ENCODE data around the gene POLR1G.

Gene POLR1G, protein sequence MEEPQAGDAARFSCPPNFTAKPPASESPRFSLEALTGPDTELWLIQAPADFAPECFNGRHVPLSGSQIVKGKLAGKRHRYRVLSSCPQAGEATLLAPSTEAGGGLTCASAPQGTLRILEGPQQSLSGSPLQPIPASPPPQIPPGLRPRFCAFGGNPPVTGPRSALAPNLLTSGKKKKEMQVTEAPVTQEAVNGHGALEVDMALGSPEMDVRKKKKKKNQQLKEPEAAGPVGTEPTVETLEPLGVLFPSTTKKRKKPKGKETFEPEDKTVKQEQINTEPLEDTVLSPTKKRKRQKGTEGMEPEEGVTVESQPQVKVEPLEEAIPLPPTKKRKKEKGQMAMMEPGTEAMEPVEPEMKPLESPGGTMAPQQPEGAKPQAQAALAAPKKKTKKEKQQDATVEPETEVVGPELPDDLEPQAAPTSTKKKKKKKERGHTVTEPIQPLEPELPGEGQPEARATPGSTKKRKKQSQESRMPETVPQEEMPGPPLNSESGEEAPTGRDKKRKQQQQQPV

DNA sequence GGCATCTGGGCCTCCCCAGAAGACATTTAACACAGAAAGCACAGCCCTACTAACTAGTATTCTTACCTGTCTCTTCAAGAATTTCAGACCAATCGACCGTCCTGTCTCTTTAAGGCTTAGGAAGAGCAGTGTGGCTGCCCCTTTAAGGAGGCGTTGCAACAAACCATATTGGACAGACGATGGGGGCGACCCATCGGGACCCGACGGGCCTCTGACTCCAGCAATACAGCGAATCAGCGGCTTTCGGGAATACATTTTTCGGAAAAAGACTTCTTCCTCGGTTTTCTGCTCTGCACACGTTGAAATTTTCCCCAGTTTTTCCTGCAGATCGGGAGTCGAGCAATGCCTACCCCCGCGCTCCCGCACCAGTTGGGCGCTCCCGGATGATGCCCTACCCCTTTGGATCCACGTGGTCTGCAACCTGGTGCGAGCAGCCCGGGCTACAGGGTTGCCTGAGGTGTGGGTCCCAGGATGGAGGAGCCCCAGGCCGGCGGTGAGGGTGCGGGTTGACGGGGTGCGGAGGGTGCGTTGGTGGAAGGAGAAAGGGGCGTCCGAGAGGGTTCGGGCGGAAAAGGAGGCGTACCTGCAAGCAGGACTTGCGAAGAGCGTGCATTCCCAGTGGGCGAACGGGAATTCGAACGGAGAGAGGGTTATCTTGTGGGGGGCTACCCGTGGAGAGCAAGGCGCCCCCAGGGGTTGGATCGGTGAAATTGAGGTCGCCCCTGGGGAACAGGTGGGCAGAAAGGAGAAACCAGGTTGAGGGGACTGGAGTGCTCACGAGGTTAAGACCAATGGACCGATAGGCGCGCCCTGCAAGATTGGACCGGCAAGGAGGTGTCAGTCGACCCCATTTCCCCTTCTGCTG, at the start of gene POLR1G:
Gene POLR1G (plus strand): TSS at position 419 of the 865 bp plus-strand sequence. CDS start 53 bp downstream, at position 472.
- Mint-ChIP-seq H3K36me3 (peaks cover 4% of the 10 kb centered on the region), H3K9me3 (no peaks in the 10 kb centered on the region), H3K27ac (peak within 1 kb of the TSS; percentile 94), H3K4me1 (peaks cover 50% of the 10 kb centered on the region), H3K4me3 (peak within 1 kb of the TSS; percentile 98), H3K27me3 (peaks cover 17% of the 10 kb centered on the region)

DNA sequence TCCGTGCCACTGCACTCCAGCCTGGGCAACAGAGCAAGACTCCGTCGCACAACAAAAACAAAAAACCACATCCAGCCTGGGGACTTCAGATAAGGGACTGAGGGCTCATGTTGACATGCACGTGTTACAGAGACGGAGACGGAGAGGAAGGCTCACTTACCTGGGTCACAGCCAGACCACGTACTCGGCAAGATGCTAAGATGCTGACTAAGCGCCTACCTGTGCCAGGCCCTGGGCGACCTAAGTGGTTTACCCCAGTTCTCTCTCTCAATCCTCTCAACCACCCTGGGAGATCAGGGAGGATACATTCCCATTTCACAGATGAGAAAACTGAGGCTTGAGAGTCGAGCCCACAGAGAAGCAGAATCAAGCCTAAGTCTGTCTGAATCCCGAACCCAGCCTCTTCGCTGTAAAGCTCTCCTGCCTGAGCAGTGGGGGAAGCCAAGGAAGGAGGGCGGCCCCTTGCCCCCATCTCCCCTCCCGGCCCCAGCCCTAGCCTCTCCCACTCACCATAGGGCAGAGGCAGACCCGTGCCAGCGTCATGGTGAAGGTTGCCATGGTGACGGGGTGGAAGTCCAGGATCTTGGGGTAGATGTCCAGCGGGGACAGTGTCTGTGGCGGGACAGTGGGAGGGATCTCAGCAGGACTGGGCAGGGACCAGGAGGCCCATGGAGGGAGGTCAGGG, 49.5 kb upstream of the POLR1G start:
- no peak overlapping the region for H3K4me3 Mint-ChIP-seq
- no peaks in the 10 kb centered on the region for H3K9me3 Mint-ChIP-seq
- H3K27ac Mint-ChIP-seq, result no peak overlapping the region
- H3K4me1 Mint-ChIP-seq, result no peaks in the 10 kb centered on the region
- peaks cover 3% of the 10 kb centered on the region for H3K36me3 Mint-ChIP-seq
- H3K27me3 Mint-ChIP-seq, result no peaks in the 10 kb centered on the region

DNA sequence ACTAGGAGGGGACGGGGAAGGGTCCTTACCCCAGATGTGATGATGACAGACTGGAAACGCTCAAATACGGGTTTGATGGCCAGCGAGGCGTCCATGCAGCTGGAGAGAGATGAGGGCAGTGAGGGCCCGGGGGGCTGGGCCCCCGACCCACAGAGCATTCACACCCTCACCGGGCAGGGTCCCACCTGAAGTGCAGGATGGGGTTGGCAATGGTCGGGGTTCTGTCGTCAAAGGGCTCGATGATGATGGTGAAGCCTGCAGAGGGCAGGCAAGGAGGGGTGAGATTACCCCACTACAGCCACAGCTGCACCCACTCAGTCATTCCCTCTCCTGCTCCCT, 49.0 kb upstream of the POLR1G start:
- H3K27ac Mint-ChIP-seq, result no peak overlapping the region
- peaks cover 3% of the 10 kb centered on the region for H3K36me3 Mint-ChIP-seq
- no peak overlapping the region for H3K4me3 Mint-ChIP-seq

DNA sequence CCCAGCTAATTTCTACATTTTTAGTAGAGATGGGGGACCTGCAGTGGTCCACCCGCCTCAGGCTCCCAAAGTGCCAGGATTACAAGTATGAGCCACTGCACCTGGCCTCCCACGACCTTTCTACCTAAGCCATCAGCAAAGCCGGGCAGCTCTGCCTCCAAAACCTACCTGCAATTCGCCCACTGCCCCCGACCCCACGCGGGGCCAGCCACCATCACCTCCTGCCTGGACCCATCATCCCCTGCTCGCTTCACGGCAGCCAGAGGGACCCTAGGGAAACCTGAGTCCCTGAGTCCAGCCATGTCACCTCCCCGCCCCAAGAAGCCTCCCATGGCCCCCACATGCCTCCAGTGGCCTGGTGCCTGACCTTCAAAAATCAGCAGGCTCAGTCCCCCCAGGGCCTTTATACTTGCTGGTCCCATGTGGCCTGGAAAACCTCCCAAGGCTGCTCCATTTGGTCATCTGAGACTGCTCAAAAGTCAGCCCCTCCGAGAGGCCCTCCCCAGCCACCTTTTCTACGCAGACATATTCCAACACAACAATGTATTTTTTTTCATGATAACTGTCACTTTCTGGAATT, 48.1 kb upstream of the POLR1G start:
- no peaks in the 10 kb centered on the region for H3K4me1 Mint-ChIP-seq
- H3K9me3 Mint-ChIP-seq, result no peaks in the 10 kb centered on the region
- no peak overlapping the region for H3K4me3 Mint-ChIP-seq
- no peaks in the 10 kb centered on the region for H3K27me3 Mint-ChIP-seq
- no peak overlapping the region for H3K27ac Mint-ChIP-seq
- H3K36me3 Mint-ChIP-seq, result peaks cover 3% of the 10 kb centered on the region

More for the DNA sequence above, 49.0 kb upstream of the POLR1G start:
- Mint-ChIP-seq H3K27me3 (no peaks in the 10 kb centered on the region), H3K9me3 (no peaks in the 10 kb centered on the region), H3K4me1 (no peaks in the 10 kb centered on the region)

DNA sequence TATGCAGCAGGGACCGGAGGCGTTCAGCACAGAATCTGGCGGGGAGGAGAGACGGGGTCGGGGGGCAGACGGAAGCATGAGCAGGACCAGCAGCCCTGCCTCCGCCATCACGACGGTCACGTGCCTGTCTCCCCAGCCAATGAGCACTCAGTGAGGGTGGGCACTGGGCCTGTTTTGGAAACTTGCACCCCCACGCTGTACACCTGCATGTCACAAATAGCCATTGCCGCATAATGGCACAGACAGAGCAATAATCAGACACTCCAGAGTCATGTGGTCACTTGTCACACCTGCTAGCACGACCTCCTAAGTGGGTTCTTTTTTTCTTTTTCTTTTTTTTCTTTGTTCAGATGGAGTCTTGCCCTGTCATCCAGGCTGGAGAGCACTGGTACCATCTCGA, 44.8 kb upstream of the POLR1G start:
- Mint-ChIP-seq H3K4me1 (no peaks in the 10 kb centered on the region), H3K9me3 (no peaks in the 10 kb centered on the region), H3K4me3 (no peak overlapping the region)

DNA sequence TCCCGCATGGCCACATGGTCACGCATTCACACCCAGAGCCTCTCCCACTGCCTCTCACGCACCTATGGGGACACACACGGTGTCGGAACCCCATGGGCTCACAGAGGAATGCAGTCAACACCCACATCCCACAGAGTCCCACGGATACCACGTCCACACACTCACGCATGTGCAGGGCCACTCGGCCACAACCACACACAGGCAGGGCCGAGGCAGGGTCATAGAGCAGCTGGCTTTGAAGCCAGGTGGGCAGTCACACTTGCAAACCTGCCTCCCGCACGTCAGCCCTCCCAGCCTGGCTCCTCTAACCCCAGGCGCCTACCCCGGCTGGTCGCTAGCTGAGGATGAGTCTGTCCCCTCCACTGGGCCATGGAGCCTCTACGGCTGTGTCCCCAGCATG, 44.2 kb upstream of the POLR1G start:
- peaks cover 1% of the 10 kb centered on the region for H3K36me3 Mint-ChIP-seq
- H3K4me3 Mint-ChIP-seq, result no peak overlapping the region
- H3K27ac Mint-ChIP-seq, result no peak overlapping the region

More for the DNA sequence above, 44.8 kb upstream of the POLR1G start:
- Mint-ChIP-seq H3K27ac (no peak overlapping the region), H3K36me3 (peaks cover 1% of the 10 kb centered on the region), H3K27me3 (no peaks in the 10 kb centered on the region)

DNA sequence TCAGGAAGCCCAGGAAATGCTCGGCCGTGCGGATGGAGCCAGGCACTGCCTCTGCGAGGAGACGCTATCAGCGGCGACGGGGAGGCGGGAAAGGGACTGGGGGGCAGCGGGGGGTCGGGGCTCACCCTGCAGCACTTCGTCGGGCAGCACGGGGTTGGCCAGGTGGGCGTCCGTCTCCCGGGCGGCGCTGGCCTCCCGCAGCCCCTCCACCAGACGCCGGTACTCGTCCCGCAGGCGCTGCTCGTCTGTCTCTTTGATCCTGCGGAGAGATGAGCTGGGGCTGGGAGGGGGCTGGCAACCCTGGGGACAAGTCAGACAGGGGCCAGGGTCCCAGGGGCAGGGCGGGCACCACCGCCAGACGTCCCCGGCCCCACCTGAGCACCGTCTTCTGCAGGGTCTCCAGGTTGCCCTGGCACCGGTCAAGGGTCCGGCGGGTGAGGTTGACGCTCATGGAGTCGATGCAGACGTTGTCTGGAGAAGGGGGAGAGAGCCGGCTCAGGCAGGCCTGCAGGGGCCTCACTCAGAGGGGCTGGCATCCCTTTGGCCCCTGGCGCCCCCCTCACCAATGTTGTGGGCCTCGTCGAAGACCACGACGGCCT, 42.5 kb upstream of the POLR1G start:
- H3K9me3 Mint-ChIP-seq, result no peaks in the 10 kb centered on the region
- no peak overlapping the region for H3K27ac Mint-ChIP-seq
- no peak overlapping the region for H3K4me3 Mint-ChIP-seq
- no peaks in the 10 kb centered on the region for H3K36me3 Mint-ChIP-seq
- peaks cover 11% of the 10 kb centered on the region for H3K4me1 Mint-ChIP-seq
- H3K27me3 Mint-ChIP-seq, result no peaks in the 10 kb centered on the region

More for the DNA sequence above, 44.2 kb upstream of the POLR1G start:
- no peaks in the 10 kb centered on the region for H3K4me1 Mint-ChIP-seq
- no peaks in the 10 kb centered on the region for H3K27me3 Mint-ChIP-seq
- H3K9me3 Mint-ChIP-seq, result no peaks in the 10 kb centered on the region

DNA sequence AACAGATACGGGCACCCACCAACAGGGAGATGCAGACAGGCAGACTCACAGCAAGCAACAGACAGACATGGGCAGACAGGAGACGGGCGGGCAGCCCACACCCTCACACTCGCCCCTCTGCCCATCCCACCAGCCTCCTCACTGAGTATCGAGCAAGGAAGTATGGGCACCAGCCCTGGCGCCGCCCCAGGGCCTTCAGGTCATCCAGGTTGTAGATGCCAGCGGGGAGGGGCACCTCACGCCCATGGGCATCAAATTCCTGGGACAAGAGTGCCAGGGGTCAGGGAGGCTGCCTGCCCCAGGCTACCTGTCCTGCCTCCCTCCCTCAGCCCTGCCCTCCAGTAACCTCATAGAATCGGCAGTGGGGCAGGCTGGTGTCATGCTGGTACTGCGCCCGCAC, 41.7 kb upstream of the POLR1G start:
- Mint-ChIP-seq H3K27me3 (no peaks in the 10 kb centered on the region), H3K27ac (no peak overlapping the region), H3K36me3 (no peaks in the 10 kb centered on the region), H3K9me3 (no peaks in the 10 kb centered on the region), H3K4me3 (no peak overlapping the region), H3K4me1 (peaks cover 14% of the 10 kb centered on the region)

DNA sequence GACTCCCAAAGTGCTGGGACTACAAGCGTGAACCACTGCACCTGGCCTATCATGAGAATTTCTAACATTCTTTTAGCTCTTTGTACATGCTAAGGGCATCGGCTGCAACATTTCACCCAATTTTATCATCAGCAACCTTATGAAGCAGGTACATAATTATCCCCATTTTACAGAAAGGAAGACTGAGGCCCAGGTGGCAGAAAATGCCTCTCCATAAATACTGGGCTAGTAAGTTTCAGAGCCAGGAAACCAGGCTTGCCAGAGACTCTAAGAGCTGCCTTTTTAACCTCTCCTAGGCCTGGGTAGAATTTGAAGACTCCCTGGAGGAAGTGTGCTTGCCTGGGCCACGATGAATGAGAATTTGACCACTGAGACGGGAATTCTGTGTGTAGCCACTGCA, 38.3 kb upstream of the POLR1G start:
- Mint-ChIP-seq H3K36me3 (no peaks in the 10 kb centered on the region), H3K4me3 (peak overlapping the region; percentile 52), H3K27me3 (no peaks in the 10 kb centered on the region)

DNA sequence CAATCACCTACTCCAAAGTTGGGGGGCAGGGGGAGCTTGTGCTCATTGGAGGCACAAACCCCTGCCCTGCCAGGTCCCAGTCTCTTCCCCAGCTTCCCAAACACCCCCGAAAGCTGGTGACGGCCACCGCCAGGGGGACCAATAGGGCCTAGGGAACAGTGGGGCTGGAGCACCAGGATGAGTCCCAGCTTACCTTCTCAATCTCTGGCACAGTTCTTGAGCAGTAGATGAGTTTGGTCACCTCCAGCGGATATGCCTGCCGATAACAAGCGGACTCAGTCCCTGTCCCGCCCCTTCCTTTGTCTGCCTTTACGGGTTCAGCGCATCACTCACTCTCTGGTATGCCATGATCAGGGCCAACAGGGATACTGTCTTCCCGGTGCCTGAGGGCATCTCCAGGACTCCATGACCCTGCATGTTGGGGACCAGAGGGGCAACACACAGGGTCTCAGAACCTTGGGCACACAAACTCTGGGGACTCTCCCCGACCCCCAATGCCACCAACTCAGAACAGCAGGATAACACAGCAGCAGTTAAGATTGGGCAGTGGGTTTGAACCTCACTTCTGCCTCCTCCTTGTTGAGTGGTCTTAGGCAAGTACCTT, 37.6 kb upstream of the POLR1G start:
- H3K9me3 Mint-ChIP-seq, result no peaks in the 10 kb centered on the region
- no peaks in the 10 kb centered on the region for H3K27me3 Mint-ChIP-seq
- H3K27ac Mint-ChIP-seq, result no peak overlapping the region
- no peaks in the 10 kb centered on the region for H3K36me3 Mint-ChIP-seq
- H3K4me3 Mint-ChIP-seq, result peak overlapping the region; percentile 39
- H3K4me1 Mint-ChIP-seq, result peaks cover 19% of the 10 kb centered on the region

More for the DNA sequence above, 38.3 kb upstream of the POLR1G start:
- Mint-ChIP-seq H3K27ac (no peak overlapping the region), H3K4me1 (peaks cover 19% of the 10 kb centered on the region), H3K9me3 (no peaks in the 10 kb centered on the region)

DNA sequence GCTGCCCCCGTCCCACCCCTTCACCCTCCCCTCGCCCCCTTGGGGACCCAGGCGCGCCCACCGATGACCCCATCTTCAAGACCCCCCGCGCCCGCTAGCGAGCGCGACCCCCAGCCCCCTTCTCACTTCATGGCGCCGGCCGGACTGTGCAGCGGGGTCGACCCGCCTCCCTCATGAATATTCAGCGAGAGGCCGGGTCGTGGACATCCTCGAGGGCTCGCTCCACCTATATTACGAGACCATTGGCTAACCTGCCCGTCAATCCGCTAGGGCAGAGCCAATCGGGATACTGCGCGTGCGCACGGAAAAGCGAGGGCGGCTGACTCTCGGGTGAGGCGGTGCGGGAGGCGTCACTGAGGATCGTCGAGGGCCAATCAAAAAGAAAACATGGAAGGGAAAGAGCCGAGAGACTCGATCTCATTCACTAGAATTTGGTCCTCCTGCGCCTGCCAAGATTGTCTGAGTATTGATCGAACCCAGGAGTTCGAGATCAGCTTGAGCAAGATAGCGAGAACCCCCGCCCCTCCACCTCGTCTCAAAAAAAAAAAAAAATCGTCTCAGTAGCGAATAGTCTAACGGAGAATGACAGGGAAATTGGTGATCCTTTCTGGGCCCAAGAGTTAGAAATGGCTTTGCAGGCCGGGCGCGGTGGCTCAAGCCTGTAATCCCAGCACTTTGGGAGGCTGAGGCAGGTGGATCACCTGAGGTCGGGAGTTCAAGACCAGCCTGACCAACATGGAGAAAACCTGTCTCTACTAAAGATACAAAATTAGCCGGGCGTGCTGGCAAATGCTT, 35.8 kb upstream of the POLR1G start, which contains the start of gene ERCC2:
Gene ERCC2 (minus strand): TSS at position 164 of the 795 bp plus-strand sequence. CDS start 33 bp downstream, at position 131.
- peak within 1 kb of the TSS; percentile 96 for H3K27ac Mint-ChIP-seq
- no peaks in the 10 kb centered on the region for H3K27me3 Mint-ChIP-seq
- peaks cover 19% of the 10 kb centered on the region for H3K4me1 Mint-ChIP-seq
- no peaks in the 10 kb centered on the region for H3K9me3 Mint-ChIP-seq
- H3K4me3 Mint-ChIP-seq, result peak within 1 kb of the TSS; percentile 94
- H3K36me3 Mint-ChIP-seq, result no peaks in the 10 kb centered on the region

DNA sequence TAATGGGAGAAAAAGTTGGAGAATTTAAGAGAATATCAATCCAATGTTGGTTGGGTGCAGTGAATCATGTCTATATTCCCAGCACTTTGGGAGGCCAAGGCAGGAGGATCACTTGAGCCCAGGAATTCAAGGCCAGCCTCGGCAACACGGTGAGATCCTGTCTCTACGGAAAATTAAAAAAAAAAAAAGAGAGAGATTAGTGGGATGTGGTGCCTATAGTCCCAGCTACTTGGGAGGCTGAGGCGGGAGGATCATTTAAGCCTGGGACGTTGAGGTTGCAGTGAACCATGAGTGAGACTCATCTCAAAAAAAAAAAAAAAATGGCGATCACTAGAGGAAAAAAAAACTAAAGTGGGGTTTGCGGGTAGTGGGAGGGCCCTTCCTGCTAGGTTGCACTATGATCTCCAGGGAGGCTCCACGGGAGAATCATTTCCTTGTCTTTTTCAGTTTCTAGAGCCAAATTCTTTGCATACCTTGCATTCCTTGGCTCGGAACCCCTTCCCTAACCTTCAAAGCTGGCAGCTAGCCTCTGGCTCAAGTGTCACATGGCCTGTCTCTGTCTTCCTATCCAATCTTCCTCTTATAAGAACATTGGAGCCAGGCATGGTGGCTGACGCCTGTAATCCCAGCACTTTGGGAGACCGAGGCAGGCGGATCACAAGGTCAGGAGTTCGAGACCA, 30.3 kb upstream of the POLR1G start:
- H3K27me3 Mint-ChIP-seq, result no peaks in the 10 kb centered on the region
- H3K9me3 Mint-ChIP-seq, result no peaks in the 10 kb centered on the region
- H3K36me3 Mint-ChIP-seq, result no peaks in the 10 kb centered on the region
- no peak overlapping the region for H3K4me3 Mint-ChIP-seq
- no peaks in the 10 kb centered on the region for H3K4me1 Mint-ChIP-seq
- H3K27ac Mint-ChIP-seq, result peak overlapping the region; percentile 62

DNA sequence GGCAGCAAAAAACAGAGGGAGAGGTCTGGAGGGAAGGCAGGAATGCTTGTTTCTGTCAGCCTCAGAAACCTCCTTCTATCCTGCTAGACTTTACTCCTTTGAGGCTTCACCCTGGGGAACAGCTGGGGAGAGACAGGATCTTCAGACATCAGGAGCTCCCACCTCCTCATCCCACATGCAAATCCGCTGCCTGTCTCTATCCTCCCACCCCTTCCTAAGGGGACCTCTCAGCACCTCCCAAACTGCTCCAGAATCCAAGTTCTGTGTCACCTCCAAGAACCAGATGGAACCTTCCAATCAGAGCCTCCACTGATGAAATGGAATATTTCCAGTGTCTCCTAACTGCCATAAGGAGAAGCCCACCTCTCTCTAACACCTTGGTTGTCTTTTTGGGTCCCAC, 26.3 kb upstream of the POLR1G start:
- H3K27me3 Mint-ChIP-seq, result peaks cover 9% of the 10 kb centered on the region
- H3K27ac Mint-ChIP-seq, result no peak overlapping the region
- H3K4me1 Mint-ChIP-seq, result no peaks in the 10 kb centered on the region
- no peak overlapping the region for H3K4me3 Mint-ChIP-seq
- H3K9me3 Mint-ChIP-seq, result no peaks in the 10 kb centered on the region
- H3K36me3 Mint-ChIP-seq, result no peaks in the 10 kb centered on the region
